Heart right ventricle (tissue), 16 donors: ENCODE results near the gene ZMIZ1. TPM values are rescaled to one million over a fixed set of nuclear protein-coding genes. Genes with fewer than 3 reads are reported as not detected.
A peak's percentile ranks its signal among the peaks of the same experiment; 100 is the strongest.

ENCODE experiments used
- ATAC-seq, 8 donors: fragments of 200-7000 bp; cut with Tn5 transposase; one replicate each; pipeline ENCODE4 v1.9.1; 2020; ENCODE audit warnings: mild to moderate bottlenecking in 8 of 8, moderate library complexity in 8 of 8, moderate number of reproducible peaks in 1 of 8
- DNase-seq, 2 donors: peaks; one replicate each; pipeline ENCODE4 v3.0.0-alpha.2; 2020
- H3K27ac ChIP-seq, 10 donors: fragments of 200-600 bp; sonication (generic) in 2 of 10; one replicate each; pipeline versions ENCODE4 v1.5.0 to v1.8.0; 2020 to 2022; ENCODE audit warnings: mild to moderate bottlenecking in 3 of 10
- H3K27me3 ChIP-seq, 7 donors: fragments of 200-600 bp; one replicate each; pipeline ENCODE4 v1.8.0; 2021 to 2022; ENCODE audit warnings: mild to moderate bottlenecking in 2 of 7
- H3K36me3 ChIP-seq, 9 donors: fragments of 200-600 bp; sonication (generic) in 1 of 9; one replicate each; pipeline versions ENCODE4 v1.5.0 to v1.8.0; 2020 to 2022; ENCODE audit warnings: mild to moderate bottlenecking in 2 of 9
- H3K4me1 ChIP-seq, 9 donors: fragments of 200-600 bp; sonication (generic) in 1 of 9; one replicate each; pipeline versions ENCODE4 v1.5.0 to v1.8.0; 2020 to 2022; ENCODE audit warnings: mild to moderate bottlenecking in 4 of 9
- H3K4me3 ChIP-seq, 10 donors: fragments of 200-600 bp; sonication (generic) in 2 of 10; one replicate each; pipeline versions ENCODE4 v1.5.0 to v1.8.0; 2020 to 2022; ENCODE audit warnings: mild to moderate bottlenecking in 7 of 10, moderate library complexity in 2 of 10
- H3K9me3 ChIP-seq, 11 donors: fragments of 200-600 bp in 10 of 11; sonication (generic) in 2 of 11; one replicate each; pipeline versions ENCODE4 v1.5.0 to v1.8.0; 2013 to 2022; ENCODE audit warnings: mild to moderate bottlenecking in 2 of 11, control low read depth in 1 of 11, moderate library complexity in 1 of 11
- CTCF ChIP-seq, 9 donors: fragments of 200-600 bp; sonication (generic) in 2 of 9; IDR thresholded peaks; one replicate each; pipeline versions ENCODE4 v1.5.0 to v1.8.0; 2021 to 2022; ENCODE audit warnings: antibody characterized with exemption in 9 of 9, mild to moderate bottlenecking in 5 of 9, moderate library complexity in 1 of 9
- WGBS, 2 donors: extraction: QIAGEN DNeasy Blood & Tissue Kit; methylation state at CpG; one replicate each; pipeline ENCODE4 v1.1.7; 2013; ENCODE audit warnings: inconsistent platforms in 1 of 2; 5-methylcytosine and 5-hydroxymethylcytosine counted together
- intact Hi-C, 10 donors: fragments of 100-400 bp; cut with DNase I; formaldehyde crosslinking; loops; one replicate each; pipeline versions ENCODE4 v1.11.1 to v1.14.2; 2022
- polyA plus RNA-seq, 2 donors: library from polyadenylated mRNA; stranded (reverse); fragments of 200-250 nt; gene quantifications; one replicate each; pipeline ENCODE4 v1.2.3, GENCODE V29; 2013
- total RNA-seq, 10 donors: library from RNA; stranded (reverse); fragmentation: NEBNext Ultra II Directional in 3 of 10; extraction: Animal tissue kit (Norgen Biotek cat#: 25700) in 3 of 10; gene quantifications; one replicate each; pipeline versions ENCODE4 v1.2.1 to v1.2.4, GENCODE V29; 2021 to 2023
- donor health status: Arrhythmogenic right ventricular cardiomyopathy.
- donor health status: ischemic (EF 13 %, LVEDD 7.1; RV severe dilation, severe dysfunction).
- donor health status: healthy with polysubstance abuse.
- donor health status: DM: no; HTN: yes; CAD: no.
- donor health status: DM: no; HTN: no; CAD: no.
- donor health status: ischemic (EF 25% LVEDD 6.9; RV normal size, moderate dysfunction).
- donor health status: ischemic (EF 25% LVEDD 5.7; RV mildly dilated, moderate dysfunction).
- donor health status: healthy.
- donor health status: DM: yes; HTN: yes; CAD: no.
- donor health status: Ischemic cardiomyopathy.
- donor health status: ischemic (EF 35%, LVEDD 5.7; RV mildly dilated, moderate dysfunction).
- donor health status: nonischemic (EF 11% LVEDD 7.7; RV severe dilation, severe dysfunction).
- donor health status: DM: yes; HTN: yes; CAD: no.
- donor health status: PGD.
- donor health status: ischemic (EF 29% LVEDD 5.4; RV normal size, mild dysfunction).
- donor health status: nonischemic (EF 23%, LVEDD 6.1; RV moderate dilation, normal function).

Gene ZMIZ1
- total and polyA plus RNA-seq, 12 donors = 24.2 to 61.5 (median 49.8) TPM

- 94% methylated on average over 4 of the region's 4 CpGs for WGBS, 2 donors
- no peak for TF ChIP-seq CTCF (IDR thresholded peaks at IDR 0.05)
- H3K36me3 ChIP-seq = peaks cover 0 to 91% (median 13%) of the 10 kb centered on the region in 9 donors
- H3K4me3 ChIP-seq = no peak overlapping the region
- intact Hi-C loops = no loop called here
- DNase-seq (no peak), ATAC-seq (no peak)
- H3K27me3 ChIP-seq = no peaks in the 10 kb centered on the region
- peak overlapping the region in 2 of 10 donors; percentile 9 to 67 for H3K27ac ChIP-seq
- H3K4me1 ChIP-seq = peaks cover 18 to 62% (median 34%) of the 10 kb centered on the region in 9 donors
- H3K9me3 ChIP-seq = no peaks in the 10 kb centered on the region
These were observed 162.1 kb downstream of the ZMIZ1 start for GRCh38 chr10:79230850-79231249.

GRCh38 chr10:79231908-79232307 is 163.1 kb downstream of the ZMIZ1 start:
- peaks cover 0 to 85% (median 13%) of the 10 kb centered on the region in 9 donors for H3K36me3 ChIP-seq
- no peak for TF ChIP-seq CTCF (IDR thresholded peaks at IDR 0.05)
- no peaks in the 10 kb centered on the region for H3K27me3 ChIP-seq
- 79 to 88% methylated on average over 3 of the region's 3 CpGs for WGBS, 2 donors
- H3K4me1 ChIP-seq = peaks cover 18 to 72% (median 44%) of the 10 kb centered on the region in 9 donors
- no peak overlapping the region for H3K27ac ChIP-seq
- no peak for DNase-seq
- no peaks in the 10 kb centered on the region for H3K9me3 ChIP-seq
- intact Hi-C loops = no loop called here
- no peak for ATAC-seq
- no peak overlapping the region for H3K4me3 ChIP-seq

GRCh38 chr10:79232864-79233263 is 164.1 kb downstream of the ZMIZ1 start:
- peaks cover 0 to 75% (median 13%) of the 10 kb centered on the region in 9 donors for H3K36me3 ChIP-seq
- no peak for TF ChIP-seq CTCF (IDR thresholded peaks at IDR 0.05)
- H3K4me1 ChIP-seq = peaks cover 21 to 74% (median 53%) of the 10 kb centered on the region in 9 donors
- intact Hi-C loops = no loop called here
- H3K4me3 ChIP-seq = no peak overlapping the region
- H3K9me3 ChIP-seq = no peaks in the 10 kb centered on the region
- H3K27ac ChIP-seq = no peak overlapping the region
- ATAC-seq (no peak), DNase-seq (no peak)
- WGBS, 2 donors = 82 to 92% methylated on average over 3 of the region's 3 CpGs
- H3K27me3 ChIP-seq = no peaks in the 10 kb centered on the region

- H3K4me3 ChIP-seq = no peak overlapping the region
- TF ChIP-seq CTCF (IDR thresholded peaks at IDR 0.05) = no peak
- no peak for DNase-seq
- H3K27me3 ChIP-seq = no peaks in the 10 kb centered on the region
- intact Hi-C loops = no loop called here
- H3K36me3 ChIP-seq = peaks cover 0 to 68% (median 8%) of the 10 kb centered on the region in 9 donors
- peak overlapping the region in 1 of 10 donors; percentile 95 for H3K27ac ChIP-seq
- H3K9me3 ChIP-seq = no peaks in the 10 kb centered on the region
- 88 to 89% methylated on average over 8 of the region's 8 CpGs for WGBS, 2 donors
- ATAC-seq = peak in 1 of 8 donors; percentile 13
- H3K4me1 ChIP-seq = peaks cover 32 to 75% (median 59%) of the 10 kb centered on the region in 9 donors
These were observed 165.9 kb downstream of the ZMIZ1 start for GRCh38 chr10:79234391-79235315.
